NCI-H187 (cell line): ENCODE measurements around the gene KLHL25.
"Not testable (repeated sequence)": the region's sequence is repeated elsewhere in the genome, so short reads cannot be mapped to it uniquely, and the experiment has no call there.

Source experiments
- DNase-seq, 2 experiments: peaks; one replicate each; lab custom pipeline; 2025; lab: John Stamatoyannopoulos, UW

The KLHL25 gene

GRCh38 chr15:85804481-85805170 is 9.9 kb upstream of the KLHL25 start:
- no peak for DNase-seq

GRCh38 chr15:85802617-85803016 is 7.9 kb upstream of the KLHL25 start:
- not testable (repeated sequence) for DNase-seq

DNA sequence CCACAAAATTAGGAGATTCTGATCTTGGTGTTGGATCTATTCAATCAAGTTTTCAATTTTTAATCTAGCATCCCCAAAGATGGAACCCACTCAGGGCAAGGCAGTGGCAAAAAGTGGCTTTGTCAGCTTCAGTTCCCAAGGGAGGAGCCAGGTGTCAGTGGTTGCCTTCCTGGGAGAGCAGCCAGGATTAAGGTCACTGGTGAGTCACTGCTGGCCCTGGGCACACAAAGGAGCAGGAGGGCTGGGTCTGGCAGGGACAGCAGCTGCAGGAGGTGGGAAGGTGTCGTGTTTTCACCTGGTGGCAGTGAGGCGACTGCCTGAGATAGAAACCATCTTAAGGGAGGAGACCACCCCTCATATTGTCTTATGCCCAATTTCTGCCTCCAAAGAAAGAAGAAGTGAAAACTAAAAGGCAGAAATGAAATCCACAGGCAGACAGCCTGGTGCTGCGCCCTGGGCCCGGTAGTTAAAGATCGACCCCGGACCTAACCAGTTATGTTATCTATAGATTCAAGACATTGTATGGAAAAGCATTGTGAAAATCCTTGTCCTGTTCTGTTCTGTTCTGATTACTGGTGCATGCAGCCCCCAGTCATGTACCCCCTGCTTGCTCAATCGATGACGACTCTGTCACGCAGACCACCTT is 5.9 kb upstream of the KLHL25 start:
- peak in 1 of 2 experiments; percentile 2 for DNase-seq

- not testable (repeated sequence) for DNase-seq
Observed at GRCh38 chr15:85796371-85796770, 1.6 kb upstream of the KLHL25 start.

DNA sequence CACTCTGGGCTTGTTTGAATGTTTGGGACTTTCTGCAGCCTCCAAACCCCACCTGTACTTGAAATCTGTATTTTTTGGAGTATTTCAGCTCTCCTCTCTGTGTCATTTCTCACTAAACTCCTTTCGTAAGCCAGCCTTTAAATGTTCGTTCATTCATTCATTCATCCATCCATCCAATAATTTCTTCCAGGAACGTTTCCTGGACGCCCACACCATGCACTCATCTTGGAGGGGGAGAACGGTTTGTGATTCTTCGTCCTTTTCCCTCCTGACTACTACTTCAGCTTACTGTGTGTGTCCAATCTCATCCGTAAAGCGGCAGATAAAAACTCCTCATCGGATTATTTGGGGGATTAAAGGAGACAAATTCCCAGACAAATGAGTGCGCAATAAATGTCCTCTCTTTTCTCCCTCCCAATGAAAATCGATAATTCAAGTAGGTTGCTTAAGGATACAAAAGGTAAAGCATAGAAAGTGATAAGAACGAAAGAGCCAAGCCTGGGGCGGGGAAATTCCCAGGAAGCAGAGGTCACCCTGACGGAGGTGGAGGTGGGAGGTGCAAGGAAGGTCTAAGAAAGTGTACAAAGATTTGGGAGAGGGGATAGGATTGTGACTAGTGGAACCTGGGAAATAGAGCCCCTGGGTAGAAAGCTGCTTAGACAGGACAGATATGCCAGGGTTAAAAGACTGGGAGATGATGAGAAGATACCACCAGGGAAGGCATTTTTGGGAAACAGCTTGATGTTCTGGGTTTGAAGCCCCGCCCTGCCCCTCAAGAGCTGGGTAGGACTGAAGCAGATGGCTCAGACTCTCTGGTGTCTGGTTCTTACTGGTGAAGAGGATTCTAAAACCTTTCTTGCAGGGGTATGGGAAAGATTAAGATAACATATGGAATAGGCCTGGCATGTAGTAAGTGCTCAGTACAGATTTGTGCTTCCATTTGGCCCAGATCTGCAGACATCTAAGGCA is 896 bp upstream of the KLHL25 start:
- peak in 1 of 2 experiments; percentile 2 for DNase-seq

DNA sequence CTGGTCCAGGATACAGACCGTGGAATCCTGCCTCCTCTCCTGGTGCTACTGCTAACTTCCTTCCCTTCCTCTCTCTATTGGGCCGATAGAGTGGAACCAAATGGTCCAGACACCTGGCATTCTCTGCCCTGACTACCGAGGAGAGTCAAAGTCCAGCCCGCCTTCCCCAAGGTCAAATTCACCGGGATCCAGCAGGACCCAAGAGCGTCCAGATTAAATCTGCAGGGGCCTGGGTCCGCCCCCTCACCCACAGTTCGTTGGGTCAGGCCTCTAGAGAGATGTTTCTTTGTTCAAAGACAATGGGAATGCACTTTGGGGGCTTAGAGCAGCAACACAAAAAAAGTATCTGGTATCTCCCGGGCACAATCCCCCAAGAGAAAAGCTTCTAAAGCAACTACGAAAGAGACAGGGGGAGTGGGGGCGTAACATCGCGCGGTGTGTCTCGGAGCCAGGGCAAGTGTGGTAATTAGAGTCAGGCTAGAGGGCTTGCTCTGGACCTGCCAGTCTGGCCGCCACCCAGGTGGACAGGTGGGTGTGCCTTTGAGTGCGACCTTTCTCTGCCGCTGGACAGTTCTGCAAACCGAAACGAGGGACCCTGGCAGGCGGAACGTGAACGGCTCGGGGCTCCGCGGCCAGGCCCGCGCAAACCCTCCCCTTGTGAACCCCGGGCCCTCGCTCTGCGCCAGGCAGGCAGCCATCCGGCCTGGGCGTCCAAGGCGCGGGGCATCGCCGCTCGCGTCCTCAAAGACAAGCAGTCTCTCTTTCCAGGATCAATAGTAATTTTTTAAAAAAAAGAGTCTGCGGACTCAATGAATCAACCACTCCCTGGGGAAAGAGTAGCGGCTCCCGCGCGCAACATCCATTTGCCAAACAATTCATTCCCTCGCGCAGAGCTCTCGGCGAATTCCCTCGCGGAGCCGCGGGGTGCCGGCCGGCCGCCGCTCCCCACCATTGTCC is 806 bp downstream of the KLHL25 start:
- DNase-seq, result no peak

- DNase-seq, result no peak
Observed at GRCh38 chr15:85792912-85793590, 1.7 kb downstream of the KLHL25 start.

DNA sequence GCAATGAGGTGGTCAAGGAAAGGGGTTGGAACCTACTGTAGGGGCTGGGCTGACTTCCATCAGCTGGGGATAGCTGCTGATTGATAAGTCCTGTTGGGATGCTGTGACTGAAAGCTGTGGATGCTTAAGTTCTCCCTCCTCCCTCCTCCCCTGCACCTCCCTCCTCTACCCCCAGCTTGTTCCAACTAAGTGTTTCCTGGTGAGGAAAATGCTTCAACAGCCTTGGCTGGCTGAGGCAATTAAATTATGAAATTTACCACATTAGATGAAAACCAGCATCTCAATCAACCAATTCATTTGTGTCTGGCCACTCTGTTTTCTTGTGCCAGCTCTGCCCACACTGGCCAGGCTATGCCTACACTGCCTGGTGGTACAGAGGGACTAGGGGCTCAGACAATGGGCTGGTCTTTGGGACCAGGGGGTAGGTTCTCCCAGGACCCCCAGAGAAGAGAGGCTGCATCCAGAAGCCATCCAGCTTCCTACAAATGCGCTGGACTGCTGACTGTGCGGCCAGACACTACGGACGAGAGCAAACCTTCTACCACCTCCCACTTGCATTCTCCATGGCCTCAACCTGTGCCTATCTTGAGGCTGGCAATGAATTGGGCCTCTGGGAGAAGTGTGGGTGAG is 2.5 kb downstream of the KLHL25 start:
- DNase-seq, result no peak

- no peak for DNase-seq
Observed at GRCh38 chr15:85789496-85789875, 5.2 kb downstream of the KLHL25 start.

GRCh38 chr15:85788771-85789495 is 5.8 kb downstream of the KLHL25 start:
- no peak for DNase-seq

- no peak for DNase-seq
Observed at GRCh38 chr15:85786781-85787114, 8.0 kb downstream of the KLHL25 start.

- peak; percentile 15 to 62 for DNase-seq
Observed at GRCh38 chr15:85785887-85786780, 8.6 kb downstream of the KLHL25 start.

DNA sequence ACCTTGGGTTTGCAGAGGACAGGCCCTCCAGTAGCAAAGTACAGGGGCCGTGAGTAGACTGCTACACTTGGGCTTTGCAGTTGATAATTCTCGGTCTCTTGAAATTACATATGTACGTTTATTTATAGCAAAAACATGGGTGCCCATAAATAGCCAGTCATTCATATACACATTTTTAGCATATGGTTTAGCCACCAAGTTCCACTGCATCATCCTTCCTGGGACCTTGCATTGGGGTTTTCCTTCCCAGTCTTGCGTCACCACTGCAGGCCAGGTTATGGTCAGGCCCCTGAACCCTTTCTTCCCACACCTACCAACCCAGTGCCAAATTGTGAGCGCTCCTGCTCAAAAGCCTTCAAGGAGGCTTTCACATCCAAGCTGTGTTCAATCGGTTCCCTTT is 12.7 kb downstream of the KLHL25 start:
- no peak for DNase-seq

DNA sequence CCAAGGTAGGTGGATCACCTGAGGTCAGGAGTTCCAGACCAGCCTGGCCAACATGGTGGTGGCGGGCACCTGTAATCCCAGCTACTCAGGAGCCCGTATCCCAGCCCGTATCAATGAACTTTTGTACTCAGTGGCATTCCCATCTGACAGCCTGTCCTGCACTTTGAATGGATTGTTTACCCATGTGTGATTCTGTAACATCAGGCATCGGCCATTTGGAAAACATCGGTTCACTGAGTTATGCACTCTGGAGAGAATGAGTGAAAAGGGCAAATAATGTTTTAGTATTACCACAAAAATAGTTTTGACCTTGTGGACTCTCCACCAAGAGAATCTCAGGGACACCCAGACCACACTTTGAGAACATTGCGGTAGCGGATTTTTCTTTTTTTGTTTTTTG is 13.6 kb downstream of the KLHL25 start:
- DNase-seq, result no peak

DNA sequence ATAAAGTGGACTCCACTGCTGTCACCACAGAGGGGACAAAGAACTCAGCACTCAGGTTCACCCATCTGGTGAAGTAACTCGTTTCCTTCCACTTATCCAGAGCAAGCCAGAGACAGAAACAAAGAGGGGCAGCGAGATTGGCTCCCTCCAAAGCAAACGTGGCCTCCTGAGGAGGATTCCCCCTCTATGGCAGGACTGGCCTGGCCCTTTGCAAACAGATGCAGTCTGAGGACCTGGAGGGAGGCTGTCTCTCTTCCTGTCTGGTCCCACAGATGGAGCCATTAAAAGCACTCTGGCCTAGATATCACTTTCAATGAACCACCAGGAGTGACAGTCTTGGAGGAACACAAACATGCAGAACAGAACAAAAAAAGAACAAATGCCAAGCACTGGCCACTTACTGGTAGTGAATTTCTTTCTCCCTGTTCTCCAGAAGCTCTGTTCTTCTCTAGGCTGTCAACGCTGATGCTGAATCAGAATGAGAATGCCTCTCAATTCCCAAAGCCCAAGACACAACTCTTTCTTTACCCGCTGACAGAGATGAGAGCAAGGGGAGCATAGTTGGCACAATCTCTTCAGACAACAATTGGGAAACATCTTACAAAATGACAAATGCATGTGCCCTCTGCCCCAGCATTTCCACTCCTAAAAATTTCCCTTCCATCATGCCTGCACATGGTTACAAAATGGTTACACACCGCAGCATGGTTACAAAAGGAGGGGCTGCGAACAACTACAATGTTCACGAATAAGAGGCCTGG is 14.3 kb downstream of the KLHL25 start:
- DNase-seq, result peak in 1 of 2 experiments; percentile 1

- no peak for DNase-seq
Observed at GRCh38 chr15:85779249-85779648, 15.5 kb downstream of the KLHL25 start.

- no peak for DNase-seq
Observed at GRCh38 chr15:85778107-85778776, 16.5 kb downstream of the KLHL25 start.
